Omental fat pad (tissue), 4 donors: ENCODE results near the gene TFPI. TPM values are rescaled to one million over a fixed set of nuclear protein-coding genes. Genes with fewer than 3 reads are reported as not detected.

Experiments used
- ATAC-seq: fragments of 150-250 bp; one replicate; pipeline ENCODE4 v1.9.1; 2016; ENCODE audit warnings: mild to moderate bottlenecking, moderate library complexity; ENCODE audit not compliant: low FRiP score
- DNase-seq: peaks from one replicate; pipeline ENCODE4 v3.0.0-alpha.2; 2019; ENCODE audit warnings: low spot score
- CTCF ChIP-seq, 3 donors: fragments of 450-650 bp; IDR thresholded peaks; one replicate each; pipeline ENCODE4 v1.5.1; 2016 to 2017; ENCODE audit warnings: antibody characterized with exemption in 3 of 3, mild to moderate bottlenecking in 3 of 3, moderate library complexity in 2 of 3
- total RNA-seq, 4 donors: library from RNA; depleted of rRNA; stranded (reverse); fragments of >200 nt; gene quantifications; one replicate each; pipeline ENCODE4 v1.1.0, GENCODE V29; 2016

TFPI gene
- total RNA-seq, 4 donors from 2014 or later: 73.6 to 223 (median 83.3) TPM

- no peak for TF ChIP-seq CTCF (IDR thresholded peaks at IDR 0.05)
- no peak for ATAC-seq
- DNase-seq: no peak
Measured at GRCh38 chr2:187453078-187453641, 101.1 kb downstream of the TFPI start.

GRCh38 chr2:187451510-187451909 lies 102.7 kb downstream of the TFPI start:
- DNase-seq: no peak
- TF ChIP-seq CTCF (IDR thresholded peaks at IDR 0.05): no peak
- no peak for ATAC-seq

- no peak for ATAC-seq
- DNase-seq: no peak
Measured at GRCh38 chr2:187447336-187447735, 106.9 kb downstream of the TFPI start.

GRCh38 chr2:187446711-187447110 lies 107.5 kb downstream of the TFPI start:
- ATAC-seq (no peak), DNase-seq (no peak)
- TF ChIP-seq CTCF (IDR thresholded peaks at IDR 0.05): no peak

More at GRCh38 chr2:187447336-187447735, 106.9 kb downstream of the TFPI start:
- no peak for TF ChIP-seq CTCF (IDR thresholded peaks at IDR 0.05)

- no peak for DNase-seq
- no peak for ATAC-seq
- TF ChIP-seq CTCF (IDR thresholded peaks at IDR 0.05): no peak
Measured at GRCh38 chr2:187445051-187445450, 109.2 kb downstream of the TFPI start.

GRCh38 chr2:187442778-187443177 lies 111.5 kb downstream of the TFPI start:
- no peak for TF ChIP-seq CTCF (IDR thresholded peaks at IDR 0.05)
- DNase-seq: no peak
- ATAC-seq: no peak

- TF ChIP-seq CTCF (IDR thresholded peaks at IDR 0.05): no peak
- ATAC-seq (no peak), DNase-seq (no peak)
Measured at GRCh38 chr2:187442378-187442777, 111.9 kb downstream of the TFPI start.
